ENCODE data around the gene IFFO2. TPM values are rescaled to one million over a fixed set of nuclear protein-coding genes. Genes with fewer than 3 reads are reported as not detected.

Gene IFFO2
- total and polyA plus RNA-seq, 2 of the 8 experiments (the other 6 are each of a cell fraction or from before 2014, with no cell fraction given) = 6.6 to 10.4 TPM

- TF ChIP-seq HDAC2 (IDR thresholded peaks at IDR 0.05; ENCODE audit: borderline replicate concordance in 1 of 2, low read depth in 2 of 2, low read length in 2 of 2) = no peak
- no peak for TF ChIP-seq CTCF (IDR thresholded peaks at IDR 0.05; ENCODE audit: control extremely low read depth in 1 of 3, insufficient read depth in 1 of 3, low read depth in 1 of 3, low read length in 3 of 3)
- TF ChIP-seq JUND (IDR thresholded peaks at IDR 0.05; ENCODE audit: low read length) = no peak
- TF ChIP-seq JUN (IDR thresholded peaks at IDR 0.05; ENCODE audit: low read depth, low read length) = no peak
Observed at GRCh38 chr1:18900303-18900841, 56.1 kb downstream of the IFFO2 start (continued).
